ENCODE measurements around the gene TRPV4.

Gene TRPV4

DNA sequence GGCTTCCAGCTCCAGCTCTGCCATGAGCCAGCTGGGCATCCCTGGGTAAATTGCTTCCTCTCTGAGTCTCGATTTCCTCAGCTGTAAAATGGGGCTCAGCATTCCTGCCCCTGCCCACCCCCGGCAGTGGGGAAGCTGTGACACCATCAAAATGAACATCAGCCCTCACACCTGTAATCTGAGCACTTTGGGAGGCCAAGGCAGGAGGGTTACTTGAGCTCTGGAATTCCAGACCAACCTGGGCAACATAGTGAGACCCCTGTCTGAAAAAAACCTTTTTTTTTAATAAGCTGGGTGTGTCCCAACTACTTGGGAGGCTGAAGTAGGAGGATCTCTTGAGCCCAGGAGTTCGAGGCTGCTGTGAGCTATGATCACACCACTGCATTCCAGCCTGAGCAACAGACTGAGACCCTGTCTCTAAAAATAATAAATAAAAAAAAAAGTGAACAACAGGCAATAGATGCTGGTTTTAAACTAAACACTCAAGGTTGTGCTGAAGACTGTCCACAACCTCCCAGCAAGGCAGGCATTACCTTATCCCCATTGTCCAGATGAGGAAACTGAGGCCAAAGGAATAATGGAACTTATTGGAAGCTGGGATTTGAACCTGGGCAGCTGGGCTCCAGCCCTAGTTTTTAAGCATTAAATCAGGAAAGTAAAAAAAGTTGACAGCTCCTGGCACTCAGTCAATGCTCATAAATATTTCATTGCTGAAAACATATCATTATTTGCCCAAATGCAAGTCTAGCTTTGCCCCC is 4.3 kb downstream of the TRPV4 start:
- DNase-seq (ENCODE audit: low read depth in 3 of 3): no peak

DNA sequence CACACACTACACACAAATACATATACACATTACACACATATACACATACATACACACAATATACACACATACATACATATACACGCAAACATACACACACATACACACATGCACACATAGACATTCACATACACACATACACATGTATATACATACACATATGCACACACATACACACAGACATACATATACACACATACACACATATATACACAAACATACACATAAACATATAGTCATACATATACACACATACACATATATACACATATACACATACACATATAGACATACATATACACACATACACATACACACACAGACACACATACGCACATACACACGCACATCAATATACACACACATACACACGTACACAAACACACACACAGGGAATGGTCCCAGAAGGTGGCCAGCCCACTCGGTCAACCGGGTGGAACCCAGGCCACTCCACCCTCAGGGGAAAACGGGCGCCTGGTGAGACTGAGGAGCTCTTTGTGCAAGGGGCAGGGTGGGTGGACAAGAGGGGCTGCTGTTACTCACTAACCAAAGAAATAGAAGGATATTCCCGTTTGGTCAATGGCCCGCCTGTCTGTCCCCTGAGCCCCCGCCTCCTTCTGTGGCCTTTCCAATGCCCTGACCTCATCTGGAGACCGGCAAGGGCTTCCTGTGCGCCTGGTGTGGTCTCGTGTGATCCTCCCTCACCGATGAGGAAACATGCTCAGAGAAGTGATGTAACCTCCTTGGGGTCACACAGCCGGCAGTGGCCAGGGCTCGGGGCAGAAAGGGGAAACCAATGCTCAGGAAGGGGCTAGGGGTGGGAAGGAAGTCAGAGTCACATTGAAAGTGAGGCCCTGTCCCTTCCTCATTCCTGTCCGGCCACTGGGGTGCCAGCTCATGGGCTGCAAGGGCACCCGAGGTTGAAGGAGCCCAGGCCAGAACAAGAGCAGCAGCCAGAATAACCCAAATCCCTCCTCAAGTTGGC is 5.3 kb downstream of the TRPV4 start:
- no peak for DNase-seq (ENCODE audit: low read depth in 3 of 3)

DNA sequence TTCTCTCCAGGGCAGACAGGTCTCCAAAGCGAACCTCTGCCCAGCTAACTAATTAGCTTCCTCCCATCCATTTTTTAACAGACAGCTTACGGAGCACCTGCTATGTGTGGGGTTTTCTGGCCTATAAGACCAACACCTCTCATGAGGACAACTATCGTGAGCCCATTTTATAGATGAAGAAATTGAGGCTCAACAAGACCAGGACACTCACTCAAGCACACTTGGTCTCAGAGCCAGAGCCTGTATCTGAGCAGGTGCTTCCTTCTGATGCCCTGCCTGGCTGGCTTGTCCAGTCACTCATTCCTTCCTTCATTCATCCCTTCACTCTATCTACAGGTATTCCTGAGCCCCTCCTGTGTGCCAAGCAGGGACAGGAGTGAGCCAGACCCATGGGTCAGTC is 6.1 kb downstream of the TRPV4 start:
- no peak for DNase-seq (ENCODE audit: low read depth in 3 of 3)

DNA sequence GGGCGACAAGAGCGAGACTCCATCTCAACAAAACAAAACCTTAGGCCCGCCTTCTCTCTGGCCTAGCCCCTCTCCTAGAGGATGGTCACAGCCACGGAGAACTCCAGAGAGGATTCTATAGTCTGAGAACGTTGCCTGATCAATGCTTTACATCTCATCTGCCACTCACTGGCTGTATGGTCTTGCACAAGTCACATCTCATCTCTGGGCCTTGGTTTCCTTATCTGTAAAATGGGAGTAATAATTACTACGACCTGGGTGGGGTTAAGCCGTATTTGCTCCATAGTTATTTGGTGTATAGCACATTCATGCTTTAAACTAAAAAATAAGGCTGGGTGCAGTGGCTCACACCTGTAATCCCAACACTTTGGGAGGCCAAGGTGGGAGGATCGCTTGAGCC is 8.5 kb downstream of the TRPV4 start:
- no peak for DNase-seq (ENCODE audit: low read depth in 3 of 3)

DNA sequence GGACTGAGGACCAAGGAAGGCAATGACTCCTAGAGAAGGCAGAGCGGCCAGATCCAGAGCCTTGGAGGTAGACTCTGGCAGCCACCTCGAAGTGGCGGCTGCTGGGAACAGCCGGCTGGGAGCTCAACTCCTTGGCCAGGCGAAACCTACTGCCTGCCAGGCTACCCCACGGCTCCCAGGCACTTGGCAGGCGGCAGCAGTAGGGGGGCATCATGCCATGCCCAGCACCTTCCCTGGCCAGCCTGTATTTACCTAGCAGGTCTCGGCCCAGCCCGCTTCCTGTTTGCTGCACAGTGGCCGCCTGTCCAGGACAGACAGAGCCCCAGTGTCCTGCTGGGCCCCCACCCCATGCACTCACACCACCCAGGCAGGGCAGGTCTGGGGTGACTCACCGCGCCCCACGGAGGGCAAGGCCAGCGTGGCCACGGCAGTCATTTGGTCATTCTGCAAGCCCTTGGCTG is 10.2 kb downstream of the TRPV4 start:
- no peak for DNase-seq (ENCODE audit: low read depth in 3 of 3)

DNA sequence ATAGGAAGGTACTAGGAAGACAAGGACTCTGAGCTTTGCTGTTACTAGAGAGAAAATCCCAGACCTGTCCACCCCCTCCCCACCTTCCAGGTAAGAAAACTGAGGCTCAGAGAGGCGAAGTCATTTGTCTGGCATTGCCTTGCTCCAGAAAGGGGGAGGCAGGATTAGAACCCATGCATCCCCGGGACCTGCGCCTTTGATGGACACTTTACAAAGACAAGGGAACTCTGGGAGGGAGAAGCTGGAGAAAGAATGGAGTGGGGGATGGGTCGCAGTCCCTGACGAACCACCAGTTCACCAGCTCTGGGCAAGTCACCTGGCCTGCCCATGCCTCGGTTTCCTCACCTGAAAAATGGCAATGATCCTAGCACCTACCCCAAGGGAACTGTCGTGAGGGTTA is 10.8 kb downstream of the TRPV4 start:
- DNase-seq (ENCODE audit: low read depth in 3 of 3): no peak

DNA sequence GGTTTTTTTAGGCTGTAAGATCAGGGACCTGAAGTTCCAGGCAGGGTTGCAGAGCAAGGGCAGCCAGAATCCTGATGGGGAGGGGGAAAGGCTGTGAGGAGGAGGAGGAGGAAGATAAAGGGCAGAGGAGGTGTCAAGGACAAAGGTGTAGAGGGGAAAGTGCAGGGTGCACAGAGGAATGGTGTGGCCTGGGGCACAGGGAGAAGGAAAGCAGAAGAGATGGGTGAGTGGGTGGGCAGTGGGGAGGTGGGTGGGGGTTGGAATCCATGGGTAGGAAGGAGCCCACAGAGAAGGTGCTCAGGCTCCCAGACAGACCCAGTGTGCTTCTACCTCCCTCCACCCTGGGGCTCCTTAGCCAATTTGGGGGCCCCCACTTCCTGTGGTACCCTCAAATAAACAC is 11.2 kb downstream of the TRPV4 start:
- DNase-seq (ENCODE audit: low read depth in 3 of 3): no peak

DNA sequence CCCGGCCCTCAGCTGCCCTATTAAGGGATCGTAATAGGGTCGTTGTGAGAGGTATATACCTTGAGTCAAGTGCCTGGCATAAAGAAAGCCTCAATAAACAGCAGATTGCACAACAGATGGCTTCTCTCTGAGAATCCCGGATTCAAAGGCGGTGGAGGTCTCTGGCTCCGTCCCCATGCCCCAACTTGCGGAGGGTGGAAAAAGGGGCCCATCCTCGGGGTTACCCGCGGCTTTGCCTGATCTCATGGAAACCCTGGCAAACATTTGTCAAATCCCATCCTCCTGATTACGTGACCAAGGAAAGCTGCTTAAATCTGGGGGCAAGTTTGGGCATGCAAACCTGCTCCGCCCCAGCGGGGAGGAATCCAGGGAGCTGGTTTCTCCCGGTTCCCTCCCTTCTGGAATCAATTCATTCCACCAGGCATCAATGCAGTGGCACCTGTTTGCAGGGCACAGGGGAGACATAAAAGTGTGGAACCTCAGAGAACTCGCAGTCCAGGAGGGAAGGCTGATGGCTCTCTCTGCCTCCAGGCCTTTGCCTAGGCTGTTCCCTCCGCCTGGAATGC is 12.3 kb downstream of the TRPV4 start:
- no peak for DNase-seq (ENCODE audit: low read depth in 3 of 3)

DNA sequence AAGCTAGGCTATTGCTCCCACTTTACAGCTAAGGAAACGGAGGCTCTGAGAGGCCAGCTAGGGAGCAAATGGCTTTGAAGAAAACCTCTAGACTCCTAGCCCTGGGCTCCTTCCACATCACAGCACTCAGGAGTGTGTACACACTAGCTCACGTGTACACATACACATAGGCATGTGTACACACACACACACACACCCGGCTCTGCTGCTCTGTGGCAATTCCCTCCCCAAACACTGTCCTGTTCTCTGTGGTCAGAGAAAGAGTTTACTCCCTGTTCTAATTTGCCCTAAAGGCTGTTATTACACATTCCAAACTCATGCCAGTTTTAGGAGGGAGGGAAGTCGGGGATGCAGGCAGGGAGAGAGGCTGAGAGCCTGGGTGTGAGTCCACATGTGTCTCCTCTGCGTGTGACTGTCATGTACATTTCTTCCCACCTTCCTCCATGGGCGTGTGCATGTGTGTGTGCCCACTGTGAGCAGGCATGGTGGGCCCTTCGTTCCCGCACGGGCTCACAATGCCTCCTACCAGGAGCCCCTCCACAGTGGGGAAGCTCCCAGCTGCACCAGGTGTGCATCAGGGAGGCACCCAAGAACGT is 14.2 kb downstream of the TRPV4 start:
- no peak for DNase-seq (ENCODE audit: low read depth in 3 of 3)

DNA sequence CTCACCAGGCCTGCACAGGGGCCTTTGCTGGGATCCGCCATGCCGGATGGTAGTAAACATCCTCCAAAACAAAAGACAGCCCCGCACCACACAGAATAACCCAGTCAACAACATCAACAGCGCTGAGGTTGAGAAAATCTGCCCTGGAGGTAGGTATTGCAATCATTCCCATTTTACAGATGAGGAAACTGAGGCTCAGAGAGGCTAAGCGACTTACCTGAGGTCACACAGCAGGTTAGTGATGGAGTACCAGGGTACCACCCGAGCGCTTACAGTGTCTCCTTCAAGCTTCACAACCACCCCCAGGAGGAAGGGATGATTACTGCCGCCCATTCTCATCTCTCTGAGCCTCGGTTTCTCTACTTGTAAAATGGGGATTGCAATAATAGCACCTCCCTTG is 14.9 kb downstream of the TRPV4 start:
- no peak for DNase-seq (ENCODE audit: low read depth in 3 of 3)

DNA sequence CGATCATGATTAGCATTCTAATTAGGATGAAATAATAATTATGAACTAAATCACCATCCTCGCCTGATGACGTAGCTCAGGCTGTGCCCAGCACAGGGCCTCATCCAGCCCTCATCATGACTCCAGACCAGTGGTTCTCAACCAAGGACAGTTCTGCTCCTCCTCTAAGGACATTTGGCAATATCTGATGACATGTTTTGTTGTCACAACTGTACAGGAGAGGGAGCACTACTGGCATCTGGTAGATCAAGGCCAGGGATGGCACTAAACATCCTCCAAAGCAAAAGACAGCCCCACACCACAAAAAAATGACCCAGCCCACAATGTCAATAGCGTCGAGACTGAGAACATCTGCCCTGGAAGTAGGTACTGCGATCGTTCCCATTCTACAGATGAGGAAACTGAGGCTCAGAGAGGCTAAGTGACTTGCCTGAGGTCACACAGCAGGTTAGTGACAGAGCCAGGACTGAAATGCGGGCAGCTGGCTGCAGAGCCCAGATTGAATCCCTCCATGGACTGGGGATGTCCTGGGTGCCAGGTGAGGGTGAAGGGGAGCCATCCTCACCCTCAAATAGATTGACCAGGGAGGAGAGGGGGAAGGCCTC is 15.5 kb downstream of the TRPV4 start:
- DNase-seq (ENCODE audit: low read depth in 3 of 3): no peak

DNA sequence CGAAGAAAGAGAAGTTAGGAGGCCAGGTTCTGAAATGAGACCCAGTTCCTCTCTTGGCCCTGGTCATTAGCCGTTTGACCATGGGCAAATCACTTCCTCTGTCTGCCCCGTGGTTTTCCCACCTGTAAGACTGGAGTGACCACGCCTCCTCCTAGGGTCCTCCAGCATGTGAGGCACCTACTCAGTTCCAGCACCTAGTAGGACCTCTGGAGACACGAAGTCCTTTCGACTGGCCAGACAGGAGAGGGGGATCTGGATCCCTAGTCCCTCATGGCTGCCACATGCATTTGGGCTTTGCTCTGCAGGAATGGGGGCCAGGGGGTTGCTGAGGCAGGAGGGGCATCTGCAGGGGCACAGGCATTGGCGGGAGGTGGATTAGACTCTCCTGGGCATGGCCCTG is 16.3 kb downstream of the TRPV4 start:
- no peak for DNase-seq (ENCODE audit: low read depth in 3 of 3)

DNA sequence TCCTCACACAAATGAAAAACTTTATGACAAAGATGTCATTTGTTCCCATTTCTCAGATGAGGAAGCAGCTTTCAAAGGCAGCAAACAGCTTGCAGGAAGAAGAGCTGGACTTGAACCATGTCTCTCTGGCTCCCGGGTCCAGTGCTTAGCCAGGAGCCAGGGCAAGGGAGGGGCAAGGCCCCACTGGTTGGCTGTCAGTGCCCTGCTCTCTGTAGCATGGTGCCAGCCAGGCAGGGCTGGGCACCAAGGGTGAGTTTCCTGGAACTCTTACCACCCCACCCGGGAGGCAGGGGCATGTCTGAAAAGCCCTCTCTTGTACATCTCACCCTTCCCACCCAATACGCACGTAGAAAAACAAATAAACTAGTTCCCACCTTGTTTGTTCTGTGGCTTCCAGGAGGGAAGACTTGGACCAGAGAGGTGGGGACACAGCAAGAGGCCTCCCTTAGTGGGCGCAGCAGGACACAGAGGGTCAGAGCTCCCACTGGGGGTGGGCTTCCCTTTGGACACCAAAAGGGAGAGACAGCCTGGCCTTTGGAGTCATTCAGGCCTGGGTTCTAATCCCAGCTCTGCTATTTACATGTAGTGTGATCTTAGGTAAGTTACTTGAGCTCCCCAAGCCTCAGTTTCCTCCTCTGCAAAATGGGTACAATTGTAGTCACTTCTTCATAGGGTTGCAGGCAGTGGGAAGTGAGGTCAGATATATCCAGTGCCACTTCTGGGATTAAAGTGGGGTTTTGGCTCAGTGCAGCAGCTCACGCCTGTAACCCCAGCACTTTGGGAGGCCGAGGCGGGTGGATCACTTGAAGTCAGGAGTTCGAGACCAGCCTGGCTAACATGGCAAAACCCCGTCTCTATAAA is 17.2 kb downstream of the TRPV4 start:
- DNase-seq (ENCODE audit: low read depth in 3 of 3): no peak

DNA sequence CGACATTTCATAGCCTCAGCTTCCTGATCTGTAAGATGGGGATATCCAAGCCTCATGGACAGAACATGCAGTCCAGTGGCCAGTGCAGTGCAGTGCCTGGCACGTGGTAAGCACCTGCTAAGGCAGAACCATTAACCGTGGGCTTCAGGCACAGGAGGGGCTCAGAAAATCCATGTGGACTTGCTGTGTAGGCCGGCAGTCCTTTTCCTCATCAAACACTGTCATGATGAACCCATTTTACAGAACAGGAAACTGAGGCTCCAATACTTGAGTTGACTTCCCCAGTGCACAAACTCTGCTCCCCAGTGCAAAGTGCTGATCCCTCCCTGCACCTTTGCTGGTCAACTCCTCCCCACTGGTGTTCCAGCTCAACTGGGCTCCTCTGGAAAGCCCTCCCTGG is 18.0 kb downstream of the TRPV4 start:
- DNase-seq (ENCODE audit: low read depth in 3 of 3): no peak

DNA sequence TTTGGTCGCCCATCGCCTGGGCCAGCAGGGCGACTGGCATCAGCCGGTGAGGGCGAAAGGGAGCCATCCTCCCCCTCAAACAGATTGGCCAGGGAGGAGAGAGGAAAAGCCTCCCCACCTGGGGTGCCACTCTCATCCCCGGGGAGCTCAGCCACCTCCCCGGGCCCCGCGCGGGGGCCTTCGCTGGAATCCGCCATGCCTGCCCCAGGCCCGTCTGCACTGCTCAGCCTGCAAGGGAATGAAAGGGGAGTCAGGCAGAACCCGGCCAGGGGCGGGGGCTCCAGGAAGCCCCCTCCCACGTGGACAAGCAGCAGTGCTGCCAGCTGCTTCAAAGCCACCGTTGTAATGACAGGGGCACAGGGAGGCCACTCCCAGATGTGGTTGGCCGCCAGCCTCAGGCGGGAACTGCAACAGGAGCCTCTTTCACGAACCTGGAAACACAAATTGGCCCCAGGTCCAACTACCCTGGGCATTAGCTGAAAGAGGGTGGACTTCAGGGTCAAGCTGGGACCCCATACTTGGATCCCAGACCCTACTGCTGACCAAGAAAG is 18.5 kb downstream of the TRPV4 start:
- no peak for DNase-seq (ENCODE audit: low read depth in 3 of 3)

DNA sequence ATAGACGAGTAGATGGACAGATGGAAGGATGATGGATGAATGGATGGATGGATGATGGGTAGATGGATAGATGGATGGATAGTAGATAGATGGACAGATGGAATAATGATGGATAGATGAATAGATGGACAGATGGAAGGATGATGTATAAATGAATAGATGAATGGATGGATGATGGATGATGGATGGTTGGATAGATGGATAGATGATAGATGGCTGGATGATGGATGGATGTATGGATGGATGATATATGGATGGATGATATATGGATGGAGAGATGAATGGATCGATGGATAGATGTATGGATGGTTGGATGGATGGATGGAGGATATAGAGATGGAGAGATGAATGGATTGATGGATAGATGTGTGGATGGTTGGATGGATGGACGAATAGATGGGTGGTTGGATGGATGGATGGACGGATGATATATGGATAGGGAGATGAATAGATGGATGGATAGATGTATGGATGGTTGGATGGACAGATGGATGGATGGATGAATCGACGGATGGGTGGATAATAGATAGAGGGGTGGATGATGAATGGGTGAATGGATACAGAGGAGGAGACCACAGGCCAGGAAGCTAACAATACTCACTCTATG is 19.3 kb downstream of the TRPV4 start:
- DNase-seq (ENCODE audit: low read depth in 3 of 3): no peak

DNA sequence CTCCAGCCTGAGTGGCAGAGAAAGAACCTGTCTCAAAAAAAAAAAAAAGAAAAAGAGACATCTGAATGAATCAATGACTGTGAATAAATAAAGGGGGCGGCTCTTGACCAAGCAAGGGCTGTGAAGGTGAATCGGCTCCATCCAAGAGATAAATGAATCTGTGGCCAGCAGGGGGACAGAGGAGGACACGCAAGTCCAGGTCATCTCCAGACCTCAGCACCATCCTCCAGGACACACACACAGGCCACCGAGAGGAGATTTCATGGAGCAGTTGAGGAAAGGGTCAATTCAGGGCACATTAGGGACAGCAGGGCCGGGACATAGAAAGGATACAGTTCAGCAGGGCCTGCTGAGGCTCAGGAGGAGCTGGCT is 21.6 kb downstream of the TRPV4 start:
- DNase-seq (ENCODE audit: low read depth in 3 of 3): no peak

DNA sequence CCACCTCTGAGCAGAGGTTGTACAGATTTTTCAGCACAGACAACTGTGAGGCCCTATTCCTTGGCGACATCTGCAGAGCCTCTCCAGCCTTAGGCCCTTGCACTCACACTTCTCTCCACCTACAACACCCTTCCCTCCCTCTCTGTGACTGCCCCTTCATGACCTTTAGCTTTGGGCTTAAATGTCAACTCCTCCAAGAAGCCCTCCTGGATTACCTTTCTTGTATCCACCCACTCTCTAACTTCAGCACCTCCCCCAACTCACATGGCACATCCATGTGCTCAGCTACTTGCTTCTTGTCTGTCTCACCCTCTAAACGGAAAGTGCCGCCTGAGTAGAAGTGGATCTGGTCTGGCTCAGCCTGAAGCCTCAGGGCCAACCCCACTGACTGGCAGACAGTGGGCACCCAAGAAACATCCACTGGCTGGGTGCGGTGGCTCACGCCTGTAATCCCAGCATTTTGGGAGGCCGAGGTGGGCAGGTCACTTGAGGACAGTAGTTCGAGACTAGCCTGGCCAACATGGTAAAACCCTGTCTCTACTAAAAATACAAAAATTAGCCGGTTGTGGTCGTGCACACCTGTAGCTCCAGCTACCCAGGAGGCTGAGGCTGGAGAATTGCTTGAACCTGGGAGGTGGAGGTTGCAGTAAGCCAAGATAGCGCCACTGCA is 22.1 kb downstream of the TRPV4 start:
- no peak for DNase-seq (ENCODE audit: low read depth in 3 of 3)

DNA sequence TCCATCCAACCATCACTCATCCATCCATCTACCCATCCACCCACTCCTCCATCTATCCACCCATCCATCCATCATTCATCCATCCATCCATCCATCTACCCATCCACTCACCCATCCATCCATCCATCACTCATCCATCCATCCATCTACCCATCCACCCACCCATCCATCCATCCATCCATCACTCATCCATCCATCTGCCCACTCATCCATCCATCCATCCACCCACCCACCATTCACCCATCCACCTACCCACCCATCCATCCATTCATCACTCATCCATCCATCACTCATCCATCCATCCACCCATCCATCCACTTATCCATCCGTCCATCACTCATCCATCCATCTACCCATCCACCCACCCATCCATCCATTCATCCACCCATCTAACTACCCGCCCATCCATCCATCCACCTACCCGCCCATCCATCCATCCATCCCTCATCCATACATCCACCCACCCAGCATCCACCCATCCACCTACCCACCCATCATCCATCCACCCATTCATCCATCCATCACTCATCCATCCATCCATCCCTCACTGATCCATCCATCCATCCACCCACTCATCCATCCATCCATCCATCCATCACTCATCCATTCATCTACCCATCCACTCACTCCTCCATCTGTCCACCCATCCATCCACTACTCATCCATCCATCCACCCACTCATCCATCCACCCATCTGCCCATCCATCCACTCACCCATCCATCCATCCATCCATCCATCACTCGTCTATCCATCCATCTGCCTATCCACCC is 24.1 kb downstream of the TRPV4 start:
- no peak for DNase-seq (ENCODE audit: low read depth in 3 of 3)
